HG03469 (cell line): ENCODE results near the gene P2RX3.
"Not testable (repeated sequence)": the region's sequence is repeated elsewhere in the genome, so short reads cannot be mapped to it uniquely, and the experiment has no call there.

Experiments
- ATAC-seq: cut with Tn5 transposase; IDR thresholded peaks from one replicate; pipeline ENCODE4 v1.9.1; 2021; ENCODE audit warnings: mild to moderate bottlenecking, moderate library complexity, moderate number of reproducible peaks; ENCODE audit not compliant: unreplicated experiment

Gene P2RX3

DNA sequence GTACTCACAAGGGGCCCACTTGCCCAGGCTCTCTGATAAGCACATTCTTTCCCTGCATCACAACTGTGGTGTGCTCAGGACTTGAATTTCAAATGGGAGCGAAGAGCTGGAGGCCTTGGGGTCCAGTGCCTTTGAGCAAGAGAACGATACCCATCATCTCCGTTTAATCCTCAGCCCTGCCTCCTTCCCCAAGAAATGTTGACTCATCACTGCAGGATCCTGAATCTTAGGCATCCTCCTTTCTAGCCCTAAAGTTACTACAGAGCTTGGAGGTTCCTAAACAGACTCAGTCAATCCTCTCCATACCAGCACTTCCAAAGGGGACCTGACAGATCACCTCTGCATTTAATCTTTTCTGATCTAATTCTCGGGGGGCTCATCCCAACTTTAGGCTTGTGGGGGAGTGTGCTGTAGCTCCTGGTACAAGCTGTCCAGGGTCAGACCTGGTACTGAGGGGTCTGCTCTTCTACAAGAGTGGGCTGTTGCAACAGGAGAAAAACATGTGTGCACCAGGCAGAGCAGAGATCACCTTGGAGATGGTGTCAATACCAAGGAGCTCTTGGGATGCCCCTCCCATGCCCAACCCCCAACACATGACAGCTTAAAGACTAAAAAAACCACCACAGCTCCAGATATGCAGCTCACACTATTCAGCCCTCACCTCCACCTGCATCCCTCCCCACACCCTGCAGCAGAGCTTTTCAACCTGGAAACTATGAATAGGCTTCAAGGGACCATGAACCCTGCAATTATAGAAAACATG is 56.2 kb downstream of the P2RX3 start:
- ATAC-seq, result no peak

DNA sequence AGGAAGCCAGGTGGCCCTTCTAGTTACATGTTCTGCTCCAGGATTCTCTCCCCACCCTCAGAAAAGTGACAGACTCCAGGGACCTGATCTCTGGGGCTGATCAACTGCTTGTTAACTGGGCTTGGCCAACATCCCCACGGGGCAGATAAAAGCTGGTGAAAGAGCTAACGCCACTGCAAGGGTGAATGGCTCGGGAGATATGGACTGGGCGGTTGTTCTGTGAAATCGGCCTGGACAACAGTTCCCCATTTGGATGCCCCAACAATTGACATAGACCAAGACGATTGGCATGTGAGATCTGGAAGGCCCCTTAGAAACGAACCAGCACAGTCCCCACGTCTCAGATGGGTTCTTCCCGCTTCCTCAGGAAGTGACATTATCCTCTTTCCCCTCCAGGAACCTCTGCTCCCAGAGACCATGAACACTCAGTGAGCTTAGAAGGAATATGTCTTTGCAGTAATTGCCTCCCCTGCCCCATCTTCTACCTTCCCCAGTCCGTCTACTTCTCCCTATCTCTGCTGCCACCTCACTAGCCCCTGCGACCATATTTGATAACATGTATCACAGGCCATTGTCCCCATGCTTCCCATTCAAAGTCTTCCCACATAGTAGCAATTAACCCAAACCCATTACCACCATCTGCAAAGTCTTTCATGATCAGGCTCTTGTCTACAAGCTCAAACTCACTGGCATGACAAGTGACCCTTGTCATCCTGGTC is 57.9 kb downstream of the P2RX3 start:
- ATAC-seq, result no peak

DNA sequence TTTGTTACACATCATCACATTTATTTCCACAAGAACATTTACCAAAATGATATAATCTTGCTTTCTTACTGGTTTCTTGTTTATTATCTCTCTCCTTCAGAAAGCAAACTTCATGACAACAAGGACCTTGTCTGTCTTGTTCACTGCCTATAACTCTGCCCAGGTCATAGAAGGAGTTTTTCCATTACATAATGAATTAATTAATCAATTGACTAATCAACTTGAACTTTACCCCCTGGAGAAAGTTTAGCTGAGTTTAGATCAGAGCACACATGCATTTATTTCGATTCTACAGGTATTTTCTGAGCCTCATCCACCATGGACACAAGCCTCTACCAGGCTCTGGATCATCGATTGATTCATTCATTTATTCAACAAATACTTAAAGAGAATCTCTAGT is 58.6 kb downstream of the P2RX3 start:
- no peak for ATAC-seq

DNA sequence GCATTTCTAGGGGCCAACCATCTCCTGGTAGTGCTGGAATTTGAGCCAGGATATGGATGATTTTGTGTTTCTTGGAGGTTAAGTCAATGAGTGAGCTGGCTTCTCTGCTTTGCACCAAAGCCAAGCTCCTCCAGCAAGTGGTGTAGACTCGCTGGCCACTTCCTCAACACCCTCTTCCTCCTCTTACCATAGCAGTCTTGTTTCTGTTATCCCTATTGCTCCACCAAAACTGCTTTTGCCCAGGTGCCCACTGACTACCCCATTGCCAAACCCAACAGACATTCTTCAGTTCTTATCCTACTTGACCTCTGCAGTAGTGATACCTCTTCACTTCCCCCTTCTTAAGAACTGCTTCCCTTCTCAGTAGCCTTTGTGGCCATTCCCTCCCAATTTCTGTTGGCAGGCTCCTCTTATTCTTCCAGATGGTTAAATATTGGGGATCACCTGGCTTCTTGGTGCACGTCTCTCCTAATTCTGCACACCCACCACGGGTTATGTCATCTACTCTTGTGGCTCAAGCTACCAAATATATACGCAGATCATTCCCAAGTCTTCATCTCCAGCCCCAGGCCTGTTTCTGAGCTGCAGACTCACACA is 59.3 kb downstream of the P2RX3 start:
- ATAC-seq, result no peak

DNA sequence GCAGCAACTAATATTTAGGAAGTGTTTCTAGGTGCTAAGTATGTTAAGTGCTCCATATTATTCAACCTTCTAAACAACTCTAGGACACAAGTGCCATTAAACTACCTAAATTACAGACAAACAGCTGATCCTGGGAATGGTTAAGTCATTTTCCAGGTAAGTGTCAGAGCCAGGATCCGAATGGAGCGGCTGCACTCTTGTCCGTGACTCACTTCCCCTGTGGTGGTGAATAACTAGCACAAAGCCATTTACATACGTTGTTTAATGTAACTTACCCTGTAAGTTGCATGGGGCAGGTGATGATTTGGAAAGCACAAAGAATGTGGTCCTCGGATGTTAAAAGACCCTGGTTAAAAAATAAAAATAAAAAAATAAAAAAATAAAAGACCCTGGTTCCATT is 61.1 kb downstream of the P2RX3 start:
- no peak for ATAC-seq

DNA sequence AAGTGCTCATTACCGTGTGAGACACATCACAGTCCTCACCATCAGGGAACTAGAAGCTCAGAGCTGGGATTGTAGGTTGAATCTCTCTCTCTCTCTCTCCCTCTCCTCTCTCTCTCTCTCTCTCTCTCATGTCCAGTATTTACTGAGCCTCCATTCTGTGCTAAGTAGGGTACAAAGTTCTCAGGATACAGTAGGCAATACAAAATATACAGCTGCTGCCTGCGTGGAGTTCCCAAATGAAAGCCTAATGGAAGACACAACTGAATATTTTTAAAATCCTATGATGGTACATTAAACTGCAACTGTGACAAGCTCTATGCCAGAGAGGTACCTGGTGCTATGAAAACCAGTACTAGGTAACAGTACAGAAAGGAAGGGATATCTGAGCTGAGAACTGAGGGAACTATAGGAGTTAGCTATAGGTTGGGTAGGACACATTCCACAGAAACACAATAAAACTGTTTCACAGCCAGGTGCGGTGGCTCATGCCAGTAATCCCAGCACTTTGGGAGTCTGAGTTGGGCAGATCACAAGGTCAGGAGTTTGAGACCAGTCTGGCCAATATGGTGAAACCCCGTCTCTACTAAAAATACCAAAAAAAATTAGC is 61.9 kb downstream of the P2RX3 start:
- no peak for ATAC-seq

DNA sequence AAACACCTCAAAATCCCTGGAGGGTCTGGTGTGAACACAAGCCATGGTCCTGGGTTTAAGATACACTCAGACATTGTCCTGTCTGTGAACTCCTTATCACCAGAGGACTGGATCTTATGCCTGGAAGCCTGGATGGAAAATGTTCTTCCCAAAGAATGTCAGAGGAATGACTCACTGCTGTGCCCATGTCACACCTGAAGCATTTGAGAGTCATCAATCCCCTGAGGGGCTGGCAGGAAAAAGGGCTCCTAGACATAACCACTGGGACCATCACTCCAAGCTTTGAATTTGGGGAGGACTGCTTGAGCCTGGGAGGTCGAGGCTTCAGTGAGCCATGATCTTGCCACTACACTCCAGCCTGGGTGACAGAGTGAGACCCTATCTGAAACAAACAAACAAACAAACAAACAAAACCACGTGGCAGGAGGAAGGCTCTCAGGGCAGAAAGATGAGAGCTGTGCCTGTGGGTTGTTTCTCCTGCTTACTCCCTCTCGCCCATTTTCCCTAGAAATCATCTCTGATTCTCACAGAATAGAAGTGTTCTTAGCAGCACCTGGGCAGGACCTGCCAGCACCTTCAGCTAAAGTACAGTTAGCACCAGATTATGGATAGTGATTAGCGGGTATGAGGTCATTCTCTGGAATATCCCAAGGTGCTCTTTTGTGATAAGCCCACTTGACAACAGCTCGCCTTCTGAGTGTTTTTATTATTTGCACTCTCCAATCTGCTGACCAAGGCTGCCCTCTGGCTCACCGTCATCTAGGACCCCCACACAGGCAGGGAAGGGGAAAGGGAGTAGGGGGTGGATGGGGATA is 64.2 kb downstream of the P2RX3 start:
- ATAC-seq, result no peak

DNA sequence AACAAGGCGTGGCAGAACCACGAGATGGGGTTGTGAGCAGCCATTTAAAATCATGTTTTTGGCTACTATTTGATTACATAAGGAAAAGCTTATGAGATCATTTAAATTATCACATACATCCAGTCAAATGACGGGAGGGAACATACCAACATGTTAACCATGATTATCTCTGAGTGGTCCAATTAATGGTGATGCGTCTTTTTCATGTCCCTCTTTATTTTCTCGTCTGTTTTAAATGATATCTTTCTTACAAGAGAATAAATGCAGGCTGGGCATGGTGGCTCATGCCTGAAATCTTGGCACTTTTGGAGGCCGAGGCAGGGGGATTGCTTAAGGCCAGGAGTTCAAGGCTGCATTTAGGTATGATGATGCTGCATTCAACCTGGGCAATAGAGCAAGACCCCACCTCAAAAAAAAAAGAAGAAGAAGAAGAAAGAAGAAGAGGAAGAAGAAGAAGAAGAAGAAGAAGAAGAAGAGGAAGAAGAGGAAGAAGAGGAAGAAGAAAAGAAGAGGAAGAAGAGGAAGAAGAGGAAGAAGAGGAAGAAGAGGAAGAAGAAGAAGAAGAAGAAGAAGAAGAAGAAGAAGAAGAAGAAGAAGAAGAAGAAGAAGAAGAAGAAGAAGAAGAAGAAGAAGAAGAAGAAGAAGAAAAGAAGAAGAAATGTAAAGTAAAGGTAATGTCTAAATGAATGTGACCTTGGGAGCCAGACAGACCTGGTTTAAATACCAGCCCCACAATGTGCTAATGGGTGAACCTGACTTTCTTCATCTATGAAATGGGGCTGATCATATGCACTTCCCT is 65.0 kb downstream of the P2RX3 start:
- not testable (repeated sequence) for ATAC-seq

DNA sequence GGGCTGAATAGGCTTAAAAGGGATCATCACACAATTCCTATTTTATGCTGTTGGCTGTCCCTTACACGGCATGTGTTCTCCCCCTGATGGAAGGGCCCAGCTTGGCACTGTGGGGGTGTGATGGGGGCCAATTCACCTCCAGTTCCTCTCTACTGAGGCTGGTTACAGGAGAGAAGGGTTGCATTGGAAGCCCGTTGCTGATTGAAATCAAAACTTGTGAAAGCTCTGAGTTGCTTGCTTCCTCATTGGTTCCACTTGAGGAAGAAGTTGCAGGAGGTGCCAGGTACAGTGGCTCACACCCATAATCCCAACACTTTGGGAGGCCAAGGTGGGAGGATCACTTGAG is 65.6 kb downstream of the P2RX3 start:
- no peak for ATAC-seq

DNA sequence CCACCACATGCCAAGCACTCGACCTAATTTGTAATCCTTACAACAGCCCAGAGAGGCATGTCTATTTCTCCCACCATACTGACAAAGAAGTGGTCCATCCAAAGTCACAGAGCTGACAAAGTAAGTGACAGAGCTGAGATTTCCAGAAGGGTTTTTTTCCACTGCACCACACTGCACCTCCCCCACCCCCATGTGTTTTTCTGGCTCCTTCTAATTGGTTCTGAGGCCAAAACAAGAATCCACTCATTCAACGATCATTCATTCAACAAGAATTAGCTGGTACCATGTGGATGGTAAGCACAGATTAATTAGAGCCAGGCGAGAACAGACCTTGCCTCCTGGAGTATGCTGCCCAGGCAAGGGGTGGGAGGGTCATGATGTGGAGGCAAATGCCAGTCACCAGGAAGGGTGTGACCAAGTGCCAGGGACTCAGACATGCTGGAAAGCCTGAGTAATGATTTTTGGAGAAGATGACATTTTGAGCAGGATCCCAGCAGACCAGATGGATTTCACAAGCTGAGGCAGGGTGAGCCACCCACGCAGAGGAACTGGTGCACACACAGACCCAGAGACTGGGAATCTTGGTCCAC is 67.2 kb downstream of the P2RX3 start:
- ATAC-seq, result no peak

DNA sequence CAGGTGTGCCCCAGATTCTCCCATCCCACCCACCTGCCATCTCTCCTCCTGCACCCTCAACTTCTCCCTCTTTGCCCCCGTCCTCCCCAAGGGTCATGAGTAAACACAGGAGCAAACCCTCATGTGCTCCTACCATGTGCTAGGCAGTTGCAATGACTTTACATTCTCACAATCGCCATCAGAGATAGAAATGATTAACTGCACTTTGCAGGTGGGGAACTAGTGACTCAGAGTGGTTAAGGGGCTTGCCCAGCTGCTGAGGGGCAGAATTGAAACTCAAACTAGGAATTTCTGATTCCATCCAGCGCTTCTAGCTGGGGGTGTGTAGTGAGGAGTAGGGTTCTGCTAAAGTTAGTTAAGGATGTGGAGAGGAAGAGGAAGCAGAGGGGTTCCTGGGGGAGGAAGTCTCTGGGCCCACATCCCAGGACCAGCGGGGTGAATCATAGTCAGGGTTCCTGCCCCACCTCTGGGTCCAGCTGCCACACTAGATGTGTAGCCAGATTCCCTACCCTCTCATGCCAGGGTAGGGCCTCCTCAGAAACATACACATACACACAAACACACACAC is 68.3 kb downstream of the P2RX3 start:
- ATAC-seq, result peak; percentile 79

DNA sequence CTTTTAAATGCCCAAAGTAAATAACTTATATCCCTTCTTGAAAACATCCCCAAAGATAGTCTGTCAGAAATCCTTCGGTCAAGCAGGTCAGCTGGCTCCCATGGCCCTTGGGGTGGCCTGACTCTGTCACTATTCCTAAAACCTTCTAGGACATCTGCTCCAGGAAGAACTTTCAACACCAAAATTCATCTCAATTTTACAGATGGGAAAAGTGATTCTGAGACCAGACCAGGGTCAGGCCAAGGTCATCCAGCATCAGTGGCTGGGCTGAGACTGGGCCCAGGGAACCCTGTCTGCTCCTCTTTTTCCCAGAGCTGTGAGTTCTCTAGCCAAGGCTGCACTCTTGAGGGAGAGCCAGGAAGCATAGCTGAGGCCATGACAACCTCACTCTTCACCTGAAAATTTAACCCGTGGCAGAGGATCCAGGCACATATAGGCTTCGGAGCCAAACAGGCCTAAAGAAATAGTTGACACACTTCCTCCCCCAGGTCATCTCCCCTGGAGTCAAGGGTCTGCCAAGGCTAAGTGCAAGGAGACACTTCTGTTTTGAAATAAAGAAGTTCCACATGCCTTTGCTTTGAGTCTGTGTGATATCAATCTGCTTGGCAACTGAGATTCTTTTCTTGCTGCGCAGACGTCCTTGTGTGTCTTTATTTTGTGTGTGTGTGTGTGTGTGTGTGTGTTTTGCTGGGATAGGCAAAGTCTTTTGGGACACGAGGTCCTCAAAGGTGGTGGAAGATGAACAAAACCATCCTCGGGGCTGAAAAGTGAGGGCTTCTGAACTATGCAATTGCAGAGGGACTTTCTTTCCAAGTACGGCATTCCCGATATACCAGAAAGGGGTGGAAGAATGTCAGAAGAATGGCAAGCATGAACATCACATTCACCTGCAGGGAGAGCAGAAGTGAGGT is 69.1 kb downstream of the P2RX3 start:
- no peak for ATAC-seq

DNA sequence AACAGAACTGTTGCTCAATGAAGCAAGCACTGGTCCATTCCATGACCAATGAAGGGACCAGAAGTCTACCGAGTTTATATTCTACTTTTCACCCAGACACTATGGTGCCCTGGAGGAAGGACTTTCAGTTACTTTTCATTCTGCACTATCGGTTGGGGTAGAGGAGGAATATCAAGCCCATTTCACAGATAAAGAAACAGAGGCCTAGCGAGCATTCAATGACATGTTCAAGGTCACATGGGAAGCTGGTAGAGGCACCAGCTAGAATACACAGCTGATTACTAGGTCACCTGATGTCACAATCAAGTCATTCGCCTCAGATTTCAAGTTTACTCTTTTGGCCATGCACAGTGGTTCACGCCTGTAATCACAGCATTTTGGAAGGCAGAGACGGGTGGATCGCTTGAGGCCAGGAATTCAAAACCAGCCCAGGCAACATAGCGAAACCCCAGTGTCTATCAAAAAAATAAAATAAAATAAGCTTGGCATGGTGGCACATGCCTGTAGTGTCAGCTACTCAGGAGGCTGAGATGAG is 69.9 kb downstream of the P2RX3 start:
- no peak for ATAC-seq

DNA sequence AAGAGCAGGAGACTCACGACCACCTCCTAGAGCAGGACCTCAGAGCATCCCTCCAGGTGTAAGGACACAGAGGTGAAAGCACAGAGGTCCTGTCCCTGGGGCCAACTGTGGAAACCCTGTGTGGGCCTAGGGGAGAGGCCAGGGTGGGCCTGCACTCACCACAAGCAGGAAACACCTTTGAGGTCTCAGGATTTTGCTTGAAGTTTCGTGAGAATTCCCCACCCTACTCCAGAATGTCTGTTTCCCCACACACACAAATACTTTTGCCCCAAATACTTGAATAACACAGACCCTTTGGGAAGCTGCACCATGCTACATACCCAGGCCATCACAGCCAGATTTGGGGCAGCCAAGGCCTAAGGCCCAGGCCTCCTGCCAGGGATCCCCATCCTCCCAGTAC is 70.6 kb downstream of the P2RX3 start:
- ATAC-seq, result no peak

DNA sequence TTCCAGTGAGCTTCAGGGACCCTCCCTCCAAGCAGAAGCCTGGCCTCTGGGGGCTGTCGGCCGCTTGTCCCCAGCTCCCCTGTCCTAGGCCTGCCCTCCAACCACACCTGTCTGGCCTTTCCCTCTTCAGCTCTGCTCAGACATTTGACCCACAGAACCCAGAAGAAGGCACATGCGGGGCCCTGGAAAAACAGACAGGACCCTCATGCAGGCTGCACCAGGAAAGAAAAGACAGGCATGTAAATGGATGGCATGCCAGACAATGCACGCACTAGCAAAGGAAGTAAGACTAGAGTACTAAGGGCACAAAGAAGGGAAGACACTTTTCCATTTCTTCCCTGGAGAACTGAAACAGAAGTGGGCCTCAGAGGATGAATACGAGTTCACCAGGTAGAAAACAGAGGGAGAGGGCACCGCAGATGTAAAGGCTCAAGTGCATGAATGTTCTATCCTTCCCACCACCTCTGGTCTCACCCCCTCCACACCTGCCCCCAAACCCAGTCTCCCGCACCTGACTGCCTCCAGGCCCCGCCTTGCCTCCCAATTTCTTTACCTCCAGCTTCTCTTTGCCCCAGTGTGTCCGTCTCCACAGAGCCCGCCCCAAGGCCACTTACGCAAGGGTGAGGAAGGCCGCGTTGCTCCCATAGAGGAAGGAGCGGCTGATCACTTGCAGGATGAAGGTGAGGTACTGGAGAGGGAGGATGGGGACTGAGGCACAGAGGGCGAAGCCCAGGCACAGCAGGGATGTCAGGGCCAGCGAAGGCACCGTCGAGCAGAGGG is 71.4 kb downstream of the P2RX3 start:
- no peak for ATAC-seq

DNA sequence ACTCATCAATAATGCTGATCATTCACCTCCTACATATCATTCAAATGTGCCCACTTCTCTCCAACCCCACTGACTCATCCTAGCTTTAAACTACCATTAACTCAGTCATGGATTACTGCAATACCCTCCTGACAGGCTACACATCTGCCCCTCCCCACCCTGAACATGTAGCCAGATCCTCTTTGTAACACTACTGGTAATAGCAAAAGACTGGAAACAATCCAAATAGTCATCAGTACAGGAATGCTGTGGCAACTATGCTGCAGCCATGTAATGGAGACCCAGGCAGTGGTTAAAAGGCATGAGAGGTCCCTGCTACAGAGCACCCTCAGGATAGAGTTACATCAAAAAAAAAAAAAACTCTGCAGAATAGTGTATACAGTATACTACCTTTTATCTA is 72.1 kb downstream of the P2RX3 start:
- no peak for ATAC-seq

DNA sequence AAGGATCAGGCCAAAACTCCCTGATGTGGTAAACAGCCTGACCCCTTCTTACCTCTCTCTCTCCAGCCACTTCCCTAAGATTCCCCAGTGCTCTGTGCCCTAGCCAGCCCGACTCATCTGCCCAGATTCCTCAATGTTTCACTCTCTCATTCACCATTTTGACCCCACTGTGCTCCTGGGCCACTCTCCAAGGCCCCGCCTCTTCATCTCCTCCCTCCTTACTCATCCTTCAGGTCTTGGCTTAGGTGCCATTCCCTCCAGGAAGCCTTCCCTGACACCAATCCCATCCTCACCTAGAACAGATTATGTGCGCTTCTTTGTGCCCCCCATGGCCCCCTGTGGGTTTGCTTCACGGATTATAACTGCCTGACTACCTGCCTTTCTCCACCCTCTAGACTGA is 75.5 kb downstream of the P2RX3 start:
- no peak for ATAC-seq
